Endothelial cell (in vitro differentiated cells): ENCODE measurements around the gene TMIGD1. TPM values are rescaled to one million over a fixed set of nuclear protein-coding genes. Genes with fewer than 3 reads are reported as not detected.

Experiments
- DNase-seq: peaks from one replicate; pipeline ENCODE4 v3.0.0; 2021; ENCODE audit warnings: low spot score
- H3K27ac Mint-ChIP-seq: one replicate; pipeline ENCODE4 v1.8.0; 2021; ENCODE audit warnings: mixed read lengths, inconsistent platforms; ENCODE audit not compliant: unreplicated experiment
- H3K27me3 Mint-ChIP-seq: one replicate; pipeline ENCODE4 v1.8.0; 2021; ENCODE audit warnings: mild to moderate bottlenecking, moderate library complexity, mixed read lengths, inconsistent platforms; ENCODE audit not compliant: unreplicated experiment
- H3K36me3 Mint-ChIP-seq: one replicate; pipeline ENCODE4 v1.8.0; 2021; ENCODE audit warnings: mild to moderate bottlenecking, low read depth, mixed read lengths, inconsistent platforms; ENCODE audit not compliant: unreplicated experiment
- H3K4me1 Mint-ChIP-seq: one replicate; pipeline ENCODE4 v1.8.0; 2021; ENCODE audit warnings: mild to moderate bottlenecking, mixed read lengths, inconsistent platforms; ENCODE audit not compliant: unreplicated experiment
- H3K4me3 Mint-ChIP-seq: one replicate; pipeline ENCODE4 v1.8.0; 2021; ENCODE audit warnings: mild to moderate bottlenecking, mixed read lengths, inconsistent platforms; ENCODE audit not compliant: unreplicated experiment
- H3K9me3 Mint-ChIP-seq: one replicate; pipeline ENCODE4 v1.8.0; 2021; ENCODE audit warnings: mixed read lengths, inconsistent platforms; ENCODE audit not compliant: unreplicated experiment
- total RNA-seq: library from RNA; stranded (reverse); fragmentation: NEBNext Ultra II Directional; extraction: Animal tissue kit (Norgen Biotek cat#: 25700); gene quantifications from one replicate; pipeline ENCODE4 v1.2.1, GENCODE V29; 2021; ENCODE audit not compliant: unreplicated experiment
- TF ChIP-seq, protein P1 (sequence below): fragments of 200-600 bp; sonication (generic); IDR thresholded peaks from one replicate; pipeline ENCODE4 v1.5.0; 2021; ENCODE audit warnings: antibody characterized with exemption; ENCODE audit not compliant: unreplicated experiment

TMIGD1 gene
- total RNA-seq, 1 donor from 2014 or later = not detected

DNA sequence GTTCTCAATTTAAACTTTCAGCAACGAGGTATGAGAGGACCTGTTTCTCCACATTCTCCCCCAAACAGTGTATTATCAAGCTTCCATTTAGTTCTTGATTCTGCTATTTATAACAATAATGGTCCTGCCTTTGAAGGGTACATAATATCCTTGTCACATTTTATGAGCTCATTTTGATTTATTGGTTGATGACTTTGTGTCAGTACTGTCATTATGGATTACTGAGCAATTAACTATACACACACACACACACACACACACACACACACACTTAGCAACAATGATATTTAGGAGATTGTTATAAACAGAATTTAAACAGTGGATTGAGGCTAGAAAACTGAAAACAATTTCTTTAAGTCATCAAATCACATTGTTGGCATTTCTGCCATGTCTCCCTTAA, 7.0 kb downstream of the TMIGD1 start:
- H3K9me3 Mint-ChIP-seq = no peaks in the 10 kb centered on the region
- no peaks in the 10 kb centered on the region for H3K36me3 Mint-ChIP-seq
- H3K4me1 Mint-ChIP-seq = peaks cover 7% of the 10 kb centered on the region
- no peaks in the 10 kb centered on the region for H3K27me3 Mint-ChIP-seq
- no peak for DNase-seq
- no peak overlapping the region for H3K27ac Mint-ChIP-seq
- no peak overlapping the region for H3K4me3 Mint-ChIP-seq
- TF ChIP-seq, protein P1, sequence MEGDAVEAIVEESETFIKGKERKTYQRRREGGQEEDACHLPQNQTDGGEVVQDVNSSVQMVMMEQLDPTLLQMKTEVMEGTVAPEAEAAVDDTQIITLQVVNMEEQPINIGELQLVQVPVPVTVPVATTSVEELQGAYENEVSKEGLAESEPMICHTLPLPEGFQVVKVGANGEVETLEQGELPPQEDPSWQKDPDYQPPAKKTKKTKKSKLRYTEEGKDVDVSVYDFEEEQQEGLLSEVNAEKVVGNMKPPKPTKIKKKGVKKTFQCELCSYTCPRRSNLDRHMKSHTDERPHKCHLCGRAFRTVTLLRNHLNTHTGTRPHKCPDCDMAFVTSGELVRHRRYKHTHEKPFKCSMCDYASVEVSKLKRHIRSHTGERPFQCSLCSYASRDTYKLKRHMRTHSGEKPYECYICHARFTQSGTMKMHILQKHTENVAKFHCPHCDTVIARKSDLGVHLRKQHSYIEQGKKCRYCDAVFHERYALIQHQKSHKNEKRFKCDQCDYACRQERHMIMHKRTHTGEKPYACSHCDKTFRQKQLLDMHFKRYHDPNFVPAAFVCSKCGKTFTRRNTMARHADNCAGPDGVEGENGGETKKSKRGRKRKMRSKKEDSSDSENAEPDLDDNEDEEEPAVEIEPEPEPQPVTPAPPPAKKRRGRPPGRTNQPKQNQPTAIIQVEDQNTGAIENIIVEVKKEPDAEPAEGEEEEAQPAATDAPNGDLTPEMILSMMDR = no peak

DNA sequence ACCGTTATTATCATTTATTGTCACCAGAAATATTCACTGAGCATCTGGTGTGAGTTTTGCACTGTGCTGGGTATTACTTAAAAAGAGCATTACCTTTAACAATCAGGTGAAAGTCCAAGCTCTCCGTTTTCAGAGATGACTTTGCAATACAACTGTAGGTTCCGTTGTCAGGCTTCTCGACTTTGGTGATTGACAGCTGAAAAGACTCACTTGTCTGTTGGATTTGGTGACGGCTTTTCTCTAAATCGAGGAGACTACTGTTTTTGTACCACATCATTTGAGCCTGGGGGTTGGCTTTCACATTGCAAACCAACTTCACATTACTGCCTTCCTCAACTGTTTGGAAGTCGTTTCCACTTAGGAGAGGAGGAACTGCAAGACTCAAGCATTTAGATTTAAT, 9.1 kb downstream of the TMIGD1 start:
- no peak overlapping the region for H3K4me3 Mint-ChIP-seq
- H3K27ac Mint-ChIP-seq = no peak overlapping the region
- DNase-seq = no peak
- no peaks in the 10 kb centered on the region for H3K27me3 Mint-ChIP-seq
- TF ChIP-seq, protein P1 = no peak
- H3K9me3 Mint-ChIP-seq = no peaks in the 10 kb centered on the region
- peaks cover 7% of the 10 kb centered on the region for H3K4me1 Mint-ChIP-seq
- H3K36me3 Mint-ChIP-seq = no peaks in the 10 kb centered on the region

- no peaks in the 10 kb centered on the region for H3K9me3 Mint-ChIP-seq
- H3K27ac Mint-ChIP-seq = no peak overlapping the region
- H3K36me3 Mint-ChIP-seq = no peaks in the 10 kb centered on the region
- TF ChIP-seq, protein P1 = no peak
- DNase-seq = no peak
- no peak overlapping the region for H3K4me3 Mint-ChIP-seq
- H3K4me1 Mint-ChIP-seq = peaks cover 7% of the 10 kb centered on the region
- no peaks in the 10 kb centered on the region for H3K27me3 Mint-ChIP-seq
These were observed 9.9 kb downstream of the TMIGD1 start for GRCh38 chr17:30323895-30324319.

GRCh38 chr17:30323262-30323894, 10.5 kb downstream of the TMIGD1 start:
- H3K9me3 Mint-ChIP-seq = no peaks in the 10 kb centered on the region
- no peak overlapping the region for H3K27ac Mint-ChIP-seq
- H3K4me3 Mint-ChIP-seq = no peak overlapping the region
- H3K27me3 Mint-ChIP-seq = no peaks in the 10 kb centered on the region
- H3K4me1 Mint-ChIP-seq = peaks cover 7% of the 10 kb centered on the region
- no peaks in the 10 kb centered on the region for H3K36me3 Mint-ChIP-seq
- TF ChIP-seq, protein P1 = no peak
- no peak for DNase-seq

DNA sequence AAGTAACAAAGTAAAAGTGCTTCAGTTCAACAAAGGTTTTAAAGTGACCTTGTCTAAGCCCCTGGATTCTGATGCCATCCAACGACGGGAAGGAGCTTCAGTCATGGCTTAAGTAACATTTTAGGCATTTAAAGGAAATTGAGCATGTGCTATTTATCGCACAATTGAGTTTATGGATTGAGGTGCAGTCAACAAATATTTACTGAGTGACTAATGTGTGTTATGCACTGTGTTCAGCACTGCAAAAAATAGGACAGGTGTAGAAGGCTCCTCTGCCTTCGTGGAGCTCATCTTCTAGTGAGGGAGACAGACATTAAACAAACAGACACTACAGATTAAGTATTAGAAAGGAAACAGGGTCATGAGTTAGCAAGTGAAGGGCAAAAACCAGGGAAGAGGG, 12.5 kb downstream of the TMIGD1 start:
- no peak overlapping the region for H3K27ac Mint-ChIP-seq
- no peak for DNase-seq
- peaks cover 7% of the 10 kb centered on the region for H3K4me1 Mint-ChIP-seq
- no peak overlapping the region for H3K4me3 Mint-ChIP-seq
- H3K27me3 Mint-ChIP-seq = no peaks in the 10 kb centered on the region
- no peaks in the 10 kb centered on the region for H3K36me3 Mint-ChIP-seq
- no peaks in the 10 kb centered on the region for H3K9me3 Mint-ChIP-seq
- TF ChIP-seq, protein P1 = no peak
